Measurements from ENCODE around the gene REEP6. TPM values are rescaled to one million over a fixed set of nuclear protein-coding genes. Genes with fewer than 3 reads are reported as not detected.
"Not testable (repeated sequence)": the region's sequence is repeated elsewhere in the genome, so short reads cannot be mapped to it uniquely, and the experiment has no call there.

REEP6 gene
- total RNA-seq, 2 donors from 2014 or later: 6.9 to 16.6 TPM

DNA sequence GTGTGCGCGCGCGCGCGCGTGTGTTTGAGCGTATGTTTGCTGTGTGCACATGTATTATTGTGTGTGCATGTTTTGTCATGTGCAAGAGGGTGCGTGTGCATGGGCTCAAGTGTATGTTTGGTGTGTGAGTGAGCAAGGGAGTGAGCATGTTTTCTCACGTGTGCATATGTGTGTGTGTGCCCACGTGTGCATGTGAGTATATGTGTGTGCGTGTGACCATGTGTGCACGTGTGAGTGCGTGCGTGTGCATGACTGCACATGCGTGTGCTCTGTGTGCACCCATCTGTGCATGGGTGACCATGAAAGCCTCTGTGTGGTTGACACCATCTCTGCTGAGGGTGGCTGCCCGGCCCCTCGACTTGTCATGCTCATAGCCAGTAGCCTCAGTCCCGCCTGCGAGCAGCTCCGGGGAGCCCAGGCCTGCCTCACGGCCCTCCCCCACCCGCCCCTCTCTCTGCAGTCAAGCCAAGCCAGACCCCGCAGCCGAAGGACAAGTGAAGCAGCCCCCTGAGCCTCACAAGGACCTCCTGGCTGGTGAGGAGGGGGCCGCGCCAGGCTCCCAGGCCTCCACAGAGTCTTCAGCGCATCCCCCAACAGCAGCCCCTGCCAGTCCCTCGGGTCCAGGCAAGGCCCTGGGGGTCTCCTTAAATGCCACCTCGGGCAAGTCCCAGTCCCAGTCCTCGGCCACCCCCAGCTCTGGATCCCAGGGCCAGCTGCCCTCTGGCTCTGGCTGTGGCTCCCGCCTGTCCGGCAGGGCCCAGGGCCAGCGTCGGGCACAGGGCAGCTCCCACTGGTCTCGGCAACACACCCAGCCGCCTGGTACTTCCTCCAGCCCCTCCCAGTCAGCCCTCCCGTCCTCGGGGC is 6.0 kb downstream of the REEP6 start:
- H3K4me1 ChIP-seq: peaks cover 26% of the 10 kb centered on the region
- no peak for ATAC-seq
- H3K36me3 ChIP-seq (replicated peaks in 1 of 2; ENCODE audit: insufficient read depth in 1 of 2, low read depth in 2 of 2): no peaks in the 10 kb centered on the region
- no peak overlapping the region for H3K27ac ChIP-seq
- H3K4me3 ChIP-seq: no peak overlapping the region
- H3K27me3 ChIP-seq: no peaks in the 10 kb centered on the region
- TF ChIP-seq, protein P1, sequence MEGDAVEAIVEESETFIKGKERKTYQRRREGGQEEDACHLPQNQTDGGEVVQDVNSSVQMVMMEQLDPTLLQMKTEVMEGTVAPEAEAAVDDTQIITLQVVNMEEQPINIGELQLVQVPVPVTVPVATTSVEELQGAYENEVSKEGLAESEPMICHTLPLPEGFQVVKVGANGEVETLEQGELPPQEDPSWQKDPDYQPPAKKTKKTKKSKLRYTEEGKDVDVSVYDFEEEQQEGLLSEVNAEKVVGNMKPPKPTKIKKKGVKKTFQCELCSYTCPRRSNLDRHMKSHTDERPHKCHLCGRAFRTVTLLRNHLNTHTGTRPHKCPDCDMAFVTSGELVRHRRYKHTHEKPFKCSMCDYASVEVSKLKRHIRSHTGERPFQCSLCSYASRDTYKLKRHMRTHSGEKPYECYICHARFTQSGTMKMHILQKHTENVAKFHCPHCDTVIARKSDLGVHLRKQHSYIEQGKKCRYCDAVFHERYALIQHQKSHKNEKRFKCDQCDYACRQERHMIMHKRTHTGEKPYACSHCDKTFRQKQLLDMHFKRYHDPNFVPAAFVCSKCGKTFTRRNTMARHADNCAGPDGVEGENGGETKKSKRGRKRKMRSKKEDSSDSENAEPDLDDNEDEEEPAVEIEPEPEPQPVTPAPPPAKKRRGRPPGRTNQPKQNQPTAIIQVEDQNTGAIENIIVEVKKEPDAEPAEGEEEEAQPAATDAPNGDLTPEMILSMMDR (IDR thresholded peaks at IDR 0.05): no peak
- TF ChIP-seq POLR2A (IDR thresholded peaks at IDR 0.05): no peak
- no peaks in the 10 kb centered on the region for H3K9me3 ChIP-seq
- peak in 1 of 4 donors; percentile 11 for DNase-seq
- 69 to 76% methylated on average over 23 to 33 of the region's 39 CpGs for WGBS, 2 donors
- intact Hi-C loops (cut with DNase I): no loop called here

DNA sequence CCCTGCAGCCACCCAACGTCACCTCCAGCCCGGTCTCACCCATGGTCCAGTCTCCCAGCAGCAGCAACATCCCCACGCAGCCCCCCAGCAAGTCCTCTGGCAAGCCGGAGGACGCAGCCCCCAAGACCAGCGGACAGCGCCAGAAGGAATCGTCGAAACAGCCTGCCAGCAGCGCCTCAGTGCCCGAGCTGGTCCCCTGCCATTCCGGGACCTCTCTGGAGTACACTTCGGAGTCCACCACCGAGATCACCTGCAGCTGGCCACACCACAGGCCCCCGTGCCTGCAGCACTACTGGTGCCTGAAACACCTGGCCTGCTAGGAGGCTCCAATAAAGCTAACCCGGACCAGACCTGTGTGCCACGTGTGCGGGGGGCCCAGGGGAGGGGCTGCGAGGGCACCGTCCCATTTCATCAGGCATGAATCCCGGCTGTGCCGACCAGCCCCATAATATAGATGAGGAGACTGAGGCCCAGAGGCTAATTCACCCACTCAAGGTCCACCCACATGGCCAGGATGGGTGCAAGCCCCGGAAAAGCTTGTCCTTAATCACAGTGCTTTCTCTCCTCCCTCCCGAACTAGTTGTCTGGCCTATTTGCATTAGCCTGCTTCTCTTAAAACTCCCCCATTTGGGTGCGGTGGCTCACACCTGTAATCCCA is 6.7 kb downstream of the REEP6 start:
- TF ChIP-seq, protein P1 (IDR thresholded peaks at IDR 0.05): no peak
- no peak for TF ChIP-seq POLR2A (IDR thresholded peaks at IDR 0.05)
- Histone ChIP-seq H3K9me3 (no peaks in the 10 kb centered on the region), H3K4me3 (no peak overlapping the region), H3K27me3 (no peaks in the 10 kb centered on the region), H3K27ac (no peak overlapping the region), H3K4me1 (peaks cover 20% of the 10 kb centered on the region), H3K36me3 (replicated peaks in 1 of 2; ENCODE audit: insufficient read depth in 1 of 2, low read depth in 2 of 2) (no peaks in the 10 kb centered on the region)
- DNase-seq: no peak
- 89 to 95% methylated on average over 11 to 23 of the region's 25 CpGs for WGBS, 2 donors
- intact Hi-C loops (cut with DNase I): no loop called here
- no peak for ATAC-seq

DNA sequence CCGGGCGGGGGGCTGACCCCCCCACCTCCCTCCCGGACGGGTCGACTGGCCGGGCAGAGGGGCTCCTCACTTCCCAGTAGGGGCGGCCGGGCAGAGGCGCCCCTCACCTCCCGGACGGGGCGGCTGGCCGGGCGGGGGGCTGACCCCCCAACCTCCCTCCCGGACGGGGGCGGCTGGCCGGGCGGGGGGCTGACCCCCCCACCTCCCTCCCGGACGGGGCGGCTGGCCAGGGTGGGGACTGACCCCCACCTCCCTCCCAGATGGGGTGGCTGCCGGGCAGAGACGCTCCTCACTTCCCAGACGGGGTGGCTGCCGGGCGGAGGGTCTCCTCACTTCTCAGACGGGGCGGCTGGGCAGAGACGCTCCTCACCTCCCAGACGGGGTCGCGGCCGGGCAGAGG is 8.2 kb downstream of the REEP6 start:
- H3K36me3 ChIP-seq (replicated peaks in 1 of 2; ENCODE audit: insufficient read depth in 1 of 2, low read depth in 2 of 2); H3K4me3 ChIP-seq; H3K9me3 ChIP-seq; ATAC-seq; DNase-seq; intact Hi-C loops (cut with DNase I); H3K27ac ChIP-seq; H3K27me3 ChIP-seq: not testable (repeated sequence)
- whole genome bisulfite sequencing, 2 donors: 90% methylated on average over 2 of the region's 34 CpGs; no CpG with 5 or more reads in 1 of the 2 donors
- H3K4me1 ChIP-seq: peaks cover 24% of the 10 kb centered on the region

DNA sequence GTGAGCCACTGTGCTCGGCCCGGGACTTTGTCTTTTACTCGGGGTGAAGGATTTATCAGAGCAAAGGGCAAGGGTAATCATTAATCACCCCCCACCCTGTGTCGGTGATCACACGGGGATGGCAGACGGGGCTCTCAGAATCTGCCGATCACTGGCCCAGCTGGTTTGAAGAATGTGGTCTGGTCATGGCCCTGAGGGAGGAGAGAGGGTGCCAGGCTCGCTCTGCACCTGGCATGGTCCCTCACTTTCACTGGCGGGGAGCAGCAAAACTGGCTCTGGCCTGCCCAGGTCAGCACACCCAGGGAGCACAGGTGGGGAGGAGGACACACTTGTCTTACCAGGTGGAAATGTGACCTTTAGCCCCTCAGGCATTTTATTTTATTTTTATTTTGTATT is 10.2 kb downstream of the REEP6 start:
- 20% methylated on average over 9 of the region's 9 CpGs; no CpG with 5 or more reads in 1 of the 2 donors for WGBS, 2 donors
- H3K9me3 ChIP-seq: no peaks in the 10 kb centered on the region
- H3K27ac ChIP-seq: peak overlapping the region in 3 of 4 donors; percentile 56 to 71 (median 69)
- no peaks in the 10 kb centered on the region for H3K36me3 ChIP-seq (replicated peaks in 1 of 2; ENCODE audit: insufficient read depth in 1 of 2, low read depth in 2 of 2)
- no peak for TF ChIP-seq POLR2A (IDR thresholded peaks at IDR 0.05)
- no peaks in the 10 kb centered on the region for H3K27me3 ChIP-seq
- H3K4me3 ChIP-seq: no peak overlapping the region
- DNase-seq (peak in 3 of 4 donors; percentile 61 to 69 (median 68)), ATAC-seq (peak; percentile 66)
- peaks cover 25% of the 10 kb centered on the region for H3K4me1 ChIP-seq
- intact Hi-C loops (cut with DNase I): no loop called here

DNA sequence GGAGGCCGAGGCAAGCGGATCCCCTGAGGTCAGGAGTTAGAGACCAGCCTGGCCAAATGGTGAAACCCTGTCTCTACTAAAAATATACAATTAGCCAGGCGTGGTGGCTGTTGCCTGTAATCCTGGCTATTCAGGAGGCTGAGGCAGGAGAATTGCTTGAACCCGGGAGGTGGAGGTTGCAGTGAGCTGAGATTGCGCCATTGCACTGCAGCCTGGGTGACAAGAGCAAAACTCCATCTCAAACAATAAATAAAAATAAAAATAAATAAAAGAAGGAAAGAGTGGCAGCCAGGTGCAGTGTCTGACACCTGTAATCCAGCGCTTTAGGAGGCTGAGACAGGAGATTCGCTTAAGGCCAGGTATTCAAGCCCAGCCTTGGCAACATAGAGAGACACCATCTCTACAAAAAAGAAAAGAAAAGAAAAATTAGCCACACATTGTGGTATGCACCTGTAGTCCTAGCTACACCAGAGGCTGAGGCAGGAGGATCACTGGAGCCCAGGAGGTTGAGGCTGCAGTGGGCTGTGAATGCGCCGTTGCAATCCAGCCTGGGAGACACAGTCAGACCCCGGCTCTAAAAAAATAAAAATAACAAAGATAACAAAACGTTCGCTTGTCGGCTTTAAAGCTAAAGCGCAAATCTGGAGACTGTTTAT is 11.6 kb downstream of the REEP6 start:
- no peaks in the 10 kb centered on the region for H3K36me3 ChIP-seq (replicated peaks in 1 of 2; ENCODE audit: insufficient read depth in 1 of 2, low read depth in 2 of 2)
- intact Hi-C loops (cut with DNase I): no loop called here
- no peak overlapping the region for H3K4me3 ChIP-seq
- TF ChIP-seq, protein P1 (IDR thresholded peaks at IDR 0.05): no peak
- no peak for TF ChIP-seq POLR2A (IDR thresholded peaks at IDR 0.05)
- H3K9me3 ChIP-seq: no peaks in the 10 kb centered on the region
- 67 to 72% methylated on average over 14 of the region's 14 CpGs for WGBS, 2 donors
- no peak for DNase-seq
- no peak for ATAC-seq
- peaks cover 31% of the 10 kb centered on the region for H3K4me1 ChIP-seq
- no peaks in the 10 kb centered on the region for H3K27me3 ChIP-seq
- H3K27ac ChIP-seq: no peak overlapping the region

All from body of pancreas (tissue), 4 donors.